HCT116 (cell line): ENCODE measurements around the gene PHF14. TPM values are rescaled to one million over a fixed set of nuclear protein-coding genes. Genes with fewer than 3 reads are reported as not detected.

ENCODE experiments used
- ATAC-seq: fragments of 200-7000 bp; cut with Tn5 transposase; 2 replicates; pipeline ENCODE4 v1.9.1; 2020; ENCODE audit warnings: mild to moderate bottlenecking, moderate library complexity
- BruUV-seq: library from RNA; stranded (reverse); fragments of 400-500 nt; replicated peaks from 2 replicates; lab custom pipeline; 2021; lab: Mats Ljungman, UMichigan
- CTCF ChIA-PET: fragments of 300-600 bp; sonication (Branson Sonifier 250); formaldehyde crosslinking; loops from one replicate; lab custom pipeline; 2021; ENCODE audit warnings: antibody characterized with exemption; lab: Charles Lee
- POLR2A ChIA-PET: fragments of 300-600, 350-600 bp; sonication (Branson Sonifier 250); formaldehyde crosslinking; loops from one replicate; lab custom pipeline; 2021; ENCODE audit warnings: antibody characterized with exemption; lab: Charles Lee
- RAD21 ChIA-PET, 2 experiments: fragments of 300-600 bp; sonication (Branson Sonifier 250); formaldehyde crosslinking; loops; one replicate each; lab custom pipeline; 2023; ENCODE audit warnings: low total read pairs in 2 of 2; ENCODE audit not compliant: uncharacterized antibody in 2 of 2, unreplicated experiment in 2 of 2, low non-redundant PET in 1 of 2; lab: Charles Lee
- DNase-seq: peaks from one replicate; pipeline ENCODE4 v3.0.0-alpha.2; 2010; ENCODE audit warnings: low read depth, low spot score
- H2AFZ ChIP-seq: fragments of 200-600 bp; shearing (Covaris generic), sonication (generic); 2 replicates; pipeline ENCODE4 v1.6.1; 2017; ENCODE audit warnings: low read depth, mixed run types, mixed read lengths, antibody characterized with exemption, low read length; ENCODE audit not compliant: poor library complexity, severe bottlenecking
- H3K27ac ChIP-seq: 2 replicates; pipeline ENCODE4 v1.5.1; 2012; ENCODE audit warnings: low read depth, low read length
- H3K27me3 ChIP-seq: fragments of 200-600 bp; sonication (generic); 2 replicates; pipeline ENCODE4 v1.6.1; 2016; ENCODE audit warnings: mixed run types, low read length, mixed read lengths; ENCODE audit not compliant: insufficient read depth
- H3K36me3 ChIP-seq, 2 experiments: fragments of 200-500 bp in 1 of 2; fragments of 200-600 bp in 1 of 2; sonication (Bioruptor generic) in 1 of 2; sonication (generic) in 1 of 2; 2 replicates each; pipeline versions ENCODE4 v1.5.1 to v1.6.1; 2014 to 2016; ENCODE audit warnings: low read length in 2 of 2, inconsistent platforms in 1 of 2, mixed read lengths in 1 of 2, mixed run types in 1 of 2; ENCODE audit not compliant: insufficient read depth in 2 of 2, control insufficient read depth in 1 of 2
- H3K4me1 ChIP-seq, 2 experiments: fragments of 200-600 bp in 1 of 2; sonication (generic) in 1 of 2; 2 replicates each; pipeline versions ENCODE4 v1.5.1 to v1.6.1; 2012 to 2017; ENCODE audit warnings: low read length in 2 of 2, inconsistent platforms in 1 of 2, mild to moderate bottlenecking in 1 of 2, mixed read lengths in 1 of 2, mixed run types in 1 of 2, moderate library complexity in 1 of 2; ENCODE audit not compliant: insufficient read depth in 2 of 2, control insufficient read depth in 1 of 2
- H3K4me2 ChIP-seq: fragments of 200-600 bp; sonication (generic); 2 replicates; pipeline ENCODE4 v1.6.1; 2017; ENCODE audit warnings: mixed run types, low read length, mixed read lengths
- H3K4me3 ChIP-seq, 2 experiments: fragments of 200-600 bp in 1 of 2; sonication (generic) in 1 of 2; replicated peaks in 1 of 2; 2 replicates each; pipeline ENCODE4 v1.5.1; 2011 to 2016; ENCODE audit warnings: low read length in 2 of 2, control low read depth in 1 of 2, low read depth in 1 of 2, mild to moderate bottlenecking in 1 of 2, mixed read lengths in 1 of 2, mixed run types in 1 of 2
- H3K79me2 ChIP-seq: fragments of 200-600 bp; sonication (generic); 2 replicates; pipeline ENCODE4 v1.6.1; 2017; ENCODE audit warnings: mild to moderate bottlenecking, mixed run types, low read length, moderate library complexity, mixed read lengths; ENCODE audit not compliant: insufficient read depth
- H3K9ac ChIP-seq: fragments of 200-600 bp; sonication (generic); 2 replicates; pipeline ENCODE4 v1.6.1; 2016; ENCODE audit warnings: low read length, mixed read lengths
- H3K9me2 ChIP-seq: fragments of 200-600 bp; sonication (generic), shearing (Covaris generic); 2 replicates; pipeline ENCODE4 v1.6.1; 2017; ENCODE audit warnings: mixed run types, mild to moderate bottlenecking, moderate library complexity; ENCODE audit not compliant: insufficient read depth
- H3K9me3 ChIP-seq, 2 experiments: fragments of 200-500 bp in 1 of 2; fragments of 200-600 bp in 1 of 2; sonication (Bioruptor generic) in 1 of 2; sonication (generic) in 1 of 2; 2 replicates each; pipeline ENCODE4 v1.6.1; 2014 to 2017; ENCODE audit warnings: low read length in 2 of 2, mixed read lengths in 2 of 2, inconsistent platforms in 1 of 2, low read depth in 1 of 2, mild to moderate bottlenecking in 1 of 2, mixed run types in 1 of 2, moderate library complexity in 1 of 2; ENCODE audit not compliant: control insufficient read depth in 1 of 2, insufficient read depth in 1 of 2
- H4K20me1 ChIP-seq: fragments of 200-600 bp; sonication (generic), shearing (Covaris generic); 2 replicates; pipeline ENCODE4 v1.6.1; 2017; ENCODE audit warnings: mixed run types, mild to moderate bottlenecking, moderate library complexity; ENCODE audit not compliant: insufficient read depth
- CEBPB ChIP-seq: IDR thresholded peaks from 2 replicates; pipeline ENCODE4 v1.6.1; 2012; ENCODE audit warnings: low read depth
- EGR1 ChIP-seq: IDR thresholded peaks from 2 replicates; pipeline ENCODE4 v1.6.1; 2012; ENCODE audit warnings: low read depth
- EZH2 ChIP-seq: fragments of 200-600 bp; sonication (generic); IDR thresholded peaks from 2 replicates; pipeline ENCODE4 v1.6.1; 2017; ENCODE audit warnings: antibody characterized with exemption, mixed run types
- FOSL1 ChIP-seq: IDR thresholded peaks from 2 replicates; pipeline ENCODE4 v1.6.1; 2012; ENCODE audit warnings: low read depth
- JUND ChIP-seq: IDR thresholded peaks from 2 replicates; pipeline ENCODE4 v1.6.1; 2012
- POLR2A ChIP-seq: IDR thresholded peaks from 2 replicates; pipeline ENCODE4 v1.7.0; 2011; ENCODE audit warnings: borderline replicate concordance; ENCODE audit not compliant: insufficient read depth, insufficient read length; ENCODE audit errors: extremely low read depth
- SRF ChIP-seq: IDR thresholded peaks from 2 replicates; pipeline ENCODE4 v1.6.1; 2012; ENCODE audit warnings: low read depth
- TCF7L2 ChIP-seq: IDR thresholded peaks from 2 replicates; pipeline ENCODE4 v1.7.0; 2011; ENCODE audit warnings: borderline replicate concordance, inconsistent platforms; ENCODE audit not compliant: insufficient read depth, insufficient read length; ENCODE audit errors: extremely low read depth
- ZBTB33 ChIP-seq: IDR thresholded peaks from 2 replicates; pipeline ENCODE4 v1.6.1; 2011; ENCODE audit warnings: mild to moderate bottlenecking, low read length, moderate library complexity; ENCODE audit not compliant: insufficient replicate concordance; ENCODE audit errors: extremely low read depth
- ZNF274 ChIP-seq: fragments of 200-500 bp; sonication (Bioruptor generic); IDR thresholded peaks from 2 replicates; pipeline ENCODE4 v1.6.1; 2014; ENCODE audit warnings: mild to moderate bottlenecking, low read depth, low read length, inconsistent platforms
- intact Hi-C: fragments of 100-400 bp; cut with micrococcal nuclease; formaldehyde crosslinking; loops from 2 replicates; pipeline ENCODE4 v1.10.0; 2022
- total RNA-seq: library from RNA; stranded (reverse); gene quantifications from one replicate; pipeline ENCODE4 v1.2.1, GENCODE V29; 2021; ENCODE audit not compliant: unreplicated experiment

Gene PHF14
- total RNA-seq, 1 experiment from 2014 or later: 13.8 TPM

DNA sequence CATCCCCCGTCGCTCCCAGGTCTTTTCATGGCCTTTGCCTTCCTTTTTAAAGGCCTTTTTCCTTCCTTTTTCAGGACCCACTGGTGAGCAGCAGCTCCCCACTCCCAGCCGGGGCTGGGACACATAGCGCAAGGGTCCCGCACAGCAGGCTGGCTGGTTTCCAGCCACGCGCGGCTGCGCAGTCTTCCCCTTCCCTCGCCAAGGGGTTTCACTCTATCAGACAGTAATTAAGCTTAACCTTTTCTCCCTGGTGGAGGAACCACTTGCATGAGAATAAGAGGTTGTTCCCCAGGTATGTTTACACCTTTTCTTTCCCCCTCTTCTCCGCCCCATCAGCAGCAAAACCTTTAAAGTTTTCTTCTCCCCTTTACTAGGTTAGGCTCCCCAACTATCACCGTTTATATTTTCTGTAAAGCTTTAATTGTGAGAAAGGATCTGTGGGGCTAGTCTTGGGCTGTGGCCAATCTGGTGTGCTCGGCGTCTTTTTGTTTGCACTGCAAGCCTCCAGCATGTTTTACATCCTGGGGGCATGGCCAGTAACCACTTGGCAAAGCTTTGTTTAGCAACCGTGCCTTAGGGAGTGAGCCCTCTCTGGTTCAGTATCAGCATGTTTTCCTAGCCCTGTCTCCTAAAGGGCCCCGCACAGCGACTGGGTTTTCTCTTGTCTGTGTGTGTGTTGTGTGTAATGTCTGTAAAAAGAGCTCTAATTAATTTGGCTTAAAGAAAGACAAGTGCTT, 219.6 kb downstream of the PHF14 start:
- Histone ChIP-seq H3K27ac (no peak overlapping the region), H2AFZ (no peak overlapping the region), H3K4me2 (no peak overlapping the region), H3K9me3 (no peaks in the 10 kb centered on the region), H3K9ac (no peak overlapping the region), H3K4me1 (no peaks in the 10 kb centered on the region), H4K20me1 (no peaks in the 10 kb centered on the region), H3K36me3 (no peaks in the 10 kb centered on the region), H3K79me2 (no peaks in the 10 kb centered on the region), H3K27me3 (no peaks in the 10 kb centered on the region), H3K4me3 (no peak overlapping the region), H3K9me2 (no peaks in the 10 kb centered on the region)
- no peak for DNase-seq
- intact Hi-C loops: no loop called here
- POLR2A ChIA-PET: no interaction called here
- RAD21 ChIA-PET: no interaction called here
- no peak for TF ChIP-seq TCF7L2
- TF ChIP-seq FOSL1: no peak
- CTCF ChIA-PET: interaction anchor here (1.1 kb wide), 1 partner anchor 17 kb away, joined by 3 read pairs; no protein-coding TSS in a partner anchor
- ATAC-seq: no peak
- no TSS peak for BruUV-seq

DNA sequence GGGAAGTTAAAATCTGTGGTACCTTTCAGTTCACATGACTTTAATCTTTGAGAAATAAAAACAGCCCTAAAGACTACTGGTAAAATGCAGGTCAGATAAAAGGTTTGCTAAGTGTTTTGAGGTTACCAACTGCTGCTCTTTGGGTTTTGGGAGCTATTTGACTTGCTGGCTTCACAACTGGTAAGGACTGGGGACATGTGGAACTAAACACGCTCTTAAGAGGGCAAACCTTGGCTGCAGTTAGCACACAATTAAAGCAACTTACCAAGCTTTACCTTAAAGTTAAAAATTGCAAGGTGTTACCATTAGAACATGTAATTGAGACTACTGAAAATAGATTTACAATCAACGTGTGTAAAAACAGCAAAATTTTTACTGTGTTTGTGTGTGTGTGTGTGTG, 220.2 kb downstream of the PHF14 start:
- no peak overlapping the region for H3K9ac ChIP-seq
- BruUV-seq: no TSS peak
- H3K9me3 ChIP-seq: no peaks in the 10 kb centered on the region
- no peaks in the 10 kb centered on the region for H3K27me3 ChIP-seq
- H2AFZ ChIP-seq: no peak overlapping the region
- H3K27ac ChIP-seq: no peak overlapping the region
- H3K36me3 ChIP-seq: no peaks in the 10 kb centered on the region
- no peak overlapping the region for H3K4me2 ChIP-seq
- CTCF ChIA-PET: interaction anchor here (1.1 kb wide), 1 partner anchor 17 kb away, joined by 3 read pairs; no protein-coding TSS in a partner anchor
- no peak for DNase-seq
- H3K79me2 ChIP-seq: no peaks in the 10 kb centered on the region
- ATAC-seq: no peak
- H4K20me1 ChIP-seq: no peaks in the 10 kb centered on the region
- TF ChIP-seq JUND (no peak), SRF (no peak), EZH2 (no peak), EGR1 (no peak), CEBPB (no peak), ZBTB33 (no peak), ZNF274 (no peak), POLR2A (no peak)
- intact Hi-C loops: no loop called here
- no peak overlapping the region for H3K4me3 ChIP-seq
- RAD21 ChIA-PET: no interaction called here
- no peaks in the 10 kb centered on the region for H3K9me2 ChIP-seq
- no peaks in the 10 kb centered on the region for H3K4me1 ChIP-seq
- POLR2A ChIA-PET: no interaction called here
